SU-DHL-6 (cell line): ENCODE results near the gene EEFSEC.

Source experiments
- EZH2phosphoT487 ChIP-seq: fragments of 200-600 bp; sonication (generic), shearing (Covaris generic); conservative IDR thresholded peaks from 2 replicates; pipeline ENCODE4 v1.6.1; 2018; ENCODE audit warnings: mild to moderate bottlenecking, antibody characterized with exemption, low read length, moderate library complexity, mixed read lengths
- TF ChIP-seq, protein P1 (sequence below): fragments of 200-600 bp; sonication (generic); IDR thresholded peaks from one replicate; pipeline ENCODE4 v1.5.1; 2017; ENCODE audit warnings: antibody characterized with exemption, mild to moderate bottlenecking, low read length, moderate library complexity; ENCODE audit not compliant: insufficient read depth, poor library complexity, severe bottlenecking

DNA sequence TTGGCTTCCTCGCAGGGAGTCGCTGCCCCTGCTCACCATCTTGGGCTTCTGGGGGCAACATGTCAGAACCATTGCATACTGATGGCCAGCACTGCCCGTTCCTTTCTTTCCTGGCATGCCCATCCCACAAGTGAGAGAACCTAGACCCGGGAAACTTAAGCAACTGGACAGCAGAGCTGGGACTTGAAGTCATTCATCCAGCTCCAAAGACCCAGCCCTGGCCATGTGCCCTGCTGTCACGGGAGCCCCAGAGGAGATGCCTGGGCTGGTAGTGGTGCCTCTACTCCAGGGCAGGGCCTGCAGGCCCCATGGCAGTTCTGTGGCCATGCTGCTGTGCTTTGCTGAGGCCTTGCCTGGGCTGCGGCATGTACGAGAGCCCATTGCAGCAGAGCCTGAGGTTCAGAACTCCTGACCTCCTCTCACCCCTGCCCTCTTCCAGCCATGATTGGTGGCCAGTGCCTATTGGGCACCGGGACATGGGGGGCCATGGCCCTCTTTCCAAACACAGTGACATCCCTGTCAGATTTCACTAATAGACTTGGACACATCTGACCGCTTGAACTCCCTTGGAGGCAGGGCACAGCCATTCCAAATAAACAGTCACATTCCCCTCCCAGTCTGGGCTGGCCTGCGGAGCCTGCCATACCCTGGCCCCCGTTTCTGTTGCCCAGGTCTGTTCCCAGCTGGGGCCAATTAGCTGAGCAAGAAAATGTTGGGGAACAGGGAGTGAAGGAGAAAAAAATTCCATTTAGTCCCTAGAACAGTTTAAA is 115.9 kb downstream of the EEFSEC start:
- TF ChIP-seq, protein P1, sequence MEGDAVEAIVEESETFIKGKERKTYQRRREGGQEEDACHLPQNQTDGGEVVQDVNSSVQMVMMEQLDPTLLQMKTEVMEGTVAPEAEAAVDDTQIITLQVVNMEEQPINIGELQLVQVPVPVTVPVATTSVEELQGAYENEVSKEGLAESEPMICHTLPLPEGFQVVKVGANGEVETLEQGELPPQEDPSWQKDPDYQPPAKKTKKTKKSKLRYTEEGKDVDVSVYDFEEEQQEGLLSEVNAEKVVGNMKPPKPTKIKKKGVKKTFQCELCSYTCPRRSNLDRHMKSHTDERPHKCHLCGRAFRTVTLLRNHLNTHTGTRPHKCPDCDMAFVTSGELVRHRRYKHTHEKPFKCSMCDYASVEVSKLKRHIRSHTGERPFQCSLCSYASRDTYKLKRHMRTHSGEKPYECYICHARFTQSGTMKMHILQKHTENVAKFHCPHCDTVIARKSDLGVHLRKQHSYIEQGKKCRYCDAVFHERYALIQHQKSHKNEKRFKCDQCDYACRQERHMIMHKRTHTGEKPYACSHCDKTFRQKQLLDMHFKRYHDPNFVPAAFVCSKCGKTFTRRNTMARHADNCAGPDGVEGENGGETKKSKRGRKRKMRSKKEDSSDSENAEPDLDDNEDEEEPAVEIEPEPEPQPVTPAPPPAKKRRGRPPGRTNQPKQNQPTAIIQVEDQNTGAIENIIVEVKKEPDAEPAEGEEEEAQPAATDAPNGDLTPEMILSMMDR: no peak
- TF ChIP-seq EZH2phosphoT487: no peak
